GM19395 (cell line): ENCODE measurements around the gene CACNA1I.

Experiments
- ATAC-seq: cut with Tn5 transposase; IDR thresholded peaks from one replicate; pipeline ENCODE4 v1.9.1; 2021; ENCODE audit warnings: mild to moderate bottlenecking, moderate library complexity; ENCODE audit not compliant: unreplicated experiment

CACNA1I gene

GRCh38 chr22:39646398-39647063 is 76.0 kb downstream of the CACNA1I start:
- no peak for ATAC-seq

- ATAC-seq = no peak
Measured at GRCh38 chr22:39647836-39648629, 77.5 kb downstream of the CACNA1I start.

- ATAC-seq = no peak
Measured at GRCh38 chr22:39648630-39648950, 78.0 kb downstream of the CACNA1I start.

- no peak for ATAC-seq
Measured at GRCh38 chr22:39649500-39650089, 79.0 kb downstream of the CACNA1I start.

- ATAC-seq = no peak
Measured at GRCh38 chr22:39651053-39651996, 80.8 kb downstream of the CACNA1I start.

- no peak for ATAC-seq
Measured at GRCh38 chr22:39652990-39653786, 82.6 kb downstream of the CACNA1I start.

GRCh38 chr22:39653787-39654077 is 83.2 kb downstream of the CACNA1I start:
- ATAC-seq = no peak

- ATAC-seq = no peak
Measured at GRCh38 chr22:39654131-39654926, 83.8 kb downstream of the CACNA1I start.

GRCh38 chr22:39655004-39655579 is 84.5 kb downstream of the CACNA1I start:
- no peak for ATAC-seq

- ATAC-seq = no peak
Measured at GRCh38 chr22:39655831-39656230, 85.3 kb downstream of the CACNA1I start.

GRCh38 chr22:39656495-39657490 is 86.2 kb downstream of the CACNA1I start:
- ATAC-seq = no peak

GRCh38 chr22:39658367-39658766 is 87.8 kb downstream of the CACNA1I start:
- no peak for ATAC-seq

GRCh38 chr22:39658806-39659463 is 88.4 kb downstream of the CACNA1I start:
- ATAC-seq = no peak

GRCh38 chr22:39661501-39661841 is 90.9 kb downstream of the CACNA1I start:
- ATAC-seq = no peak

- ATAC-seq = no peak
Measured at GRCh38 chr22:39661842-39662685, 91.5 kb downstream of the CACNA1I start.

GRCh38 chr22:39662686-39663052 is 92.1 kb downstream of the CACNA1I start:
- no peak for ATAC-seq

GRCh38 chr22:39663751-39664150 is 93.2 kb downstream of the CACNA1I start:
- ATAC-seq = no peak
